Upper lobe of right lung (tissue), 1 donor: ENCODE data around the gene POLR2F. TPM values are rescaled to one million over a fixed set of nuclear protein-coding genes. Genes with fewer than 3 reads are reported as not detected.

Experiments used
- ATAC-seq: fragments of 200-7000 bp; cut with Tn5 transposase; one replicate; pipeline ENCODE4 v1.9.1; 2020; ENCODE audit warnings: mild to moderate bottlenecking, moderate library complexity
- DNase-seq: peaks from one replicate; pipeline ENCODE4 v3.0.0-alpha.2; 2020
- H3K27ac ChIP-seq: fragments of 200-600 bp; one replicate; pipeline ENCODE4 v1.8.0; 2022
- H3K27me3 ChIP-seq: fragments of 200-600 bp; one replicate; pipeline ENCODE4 v1.8.0; 2022; ENCODE audit warnings: mild to moderate bottlenecking
- H3K36me3 ChIP-seq: fragments of 200-600 bp; one replicate; pipeline ENCODE4 v1.8.0; 2022
- H3K4me1 ChIP-seq: fragments of 200-600 bp; one replicate; pipeline ENCODE4 v1.8.0; 2022
- H3K4me3 ChIP-seq: fragments of 200-600 bp; one replicate; pipeline ENCODE4 v1.8.0; 2022; ENCODE audit warnings: mild to moderate bottlenecking
- H3K9me3 ChIP-seq: fragments of 200-600 bp; one replicate; pipeline ENCODE4 v1.8.0; 2022
- CTCF ChIP-seq: fragments of 200-600 bp; IDR thresholded peaks from one replicate; pipeline ENCODE4 v1.8.0; 2022; ENCODE audit warnings: antibody characterized with exemption
- intact Hi-C: fragments of 100-400 bp; cut with DNase I; formaldehyde crosslinking; loops from one replicate; pipeline ENCODE4 v1.11.0; 2022
- total RNA-seq: library from RNA; stranded (reverse); fragmentation: NEBNext Ultra II Directional; extraction: Animal tissue kit (Norgen Biotek cat#: 25700); gene quantifications from one replicate; pipeline ENCODE4 v1.2.1, GENCODE V29; 2021
- donor health status: DM: no; HTN: yes; CAD: no; lungs with severe emphysema.

POLR2F gene
- total RNA-seq, 1 donor from 2014 or later: 49.0 TPM

GRCh38 chr22:37931893-37932389 is 21.6 kb upstream of the POLR2F start:
- H3K27ac ChIP-seq: no peak overlapping the region
- DNase-seq (no peak), ATAC-seq (peak; percentile 46)
- H3K4me1 ChIP-seq: peaks cover 41% of the 10 kb centered on the region
- H3K36me3 ChIP-seq: peaks cover 25% of the 10 kb centered on the region
- H3K27me3 ChIP-seq: no peaks in the 10 kb centered on the region
- H3K4me3 ChIP-seq: no peak overlapping the region
- intact Hi-C loops: no loop called here
- no peaks in the 10 kb centered on the region for H3K9me3 ChIP-seq
- no peak for TF ChIP-seq CTCF

- Histone ChIP-seq H3K36me3 (peaks cover 25% of the 10 kb centered on the region), H3K4me1 (peaks cover 41% of the 10 kb centered on the region), H3K9me3 (no peaks in the 10 kb centered on the region), H3K27me3 (no peaks in the 10 kb centered on the region), H3K4me3 (no peak overlapping the region), H3K27ac (no peak overlapping the region)
- no peak for DNase-seq
- no peak for TF ChIP-seq CTCF
- intact Hi-C loops: no loop called here
- peak; percentile 1 for ATAC-seq
Measured at GRCh38 chr22:37932401-37932800, 21.1 kb upstream of the POLR2F start.

GRCh38 chr22:37932821-37933578 is 20.5 kb upstream of the POLR2F start:
- DNase-seq (peak; percentile 90), ATAC-seq (peak; percentile 10)
- H3K27me3 ChIP-seq: no peaks in the 10 kb centered on the region
- peaks cover 25% of the 10 kb centered on the region for H3K36me3 ChIP-seq
- peaks cover 41% of the 10 kb centered on the region for H3K4me1 ChIP-seq
- intact Hi-C loops: no loop called here
- H3K27ac ChIP-seq: peak overlapping the region; percentile 56
- H3K9me3 ChIP-seq: no peaks in the 10 kb centered on the region
- no peak overlapping the region for H3K4me3 ChIP-seq
- TF ChIP-seq CTCF: no peak

- DNase-seq (peak; percentile 95), ATAC-seq (peak; percentile 95)
- H3K27me3 ChIP-seq: no peaks in the 10 kb centered on the region
- peak; percentile 97 for TF ChIP-seq CTCF
- peaks cover 20% of the 10 kb centered on the region for H3K36me3 ChIP-seq
- intact Hi-C loops: no loop called here
- H3K4me3 ChIP-seq: no peak overlapping the region
- H3K4me1 ChIP-seq: peaks cover 41% of the 10 kb centered on the region
- no peaks in the 10 kb centered on the region for H3K9me3 ChIP-seq
- peak overlapping the region; percentile 56 for H3K27ac ChIP-seq
Measured at GRCh38 chr22:37933711-37934376, 19.7 kb upstream of the POLR2F start.

- H3K36me3 ChIP-seq: peaks cover 42% of the 10 kb centered on the region
Measured at GRCh38 chr22:37940698-37941376, 12.7 kb upstream of the POLR2F start.

More at GRCh38 chr22:37940698-37941376, 12.7 kb upstream of the POLR2F start:
- no peak for DNase-seq
- intact Hi-C loops: no loop called here
- TF ChIP-seq CTCF: no peak
- Histone ChIP-seq H3K4me1 (no peaks in the 10 kb centered on the region), H3K27me3 (no peaks in the 10 kb centered on the region), H3K27ac (no peak overlapping the region), H3K4me3 (no peak overlapping the region), H3K9me3 (no peaks in the 10 kb centered on the region)
- ATAC-seq: peak; percentile 14
